Measurements from ENCODE around the gene ZNF689. TPM values are rescaled to one million over a fixed set of nuclear protein-coding genes. Genes with fewer than 3 reads are reported as not detected.

Gene ZNF689
- total RNA-seq, 4 donors from 2014 or later = 7.5 to 12.5 (median 9.9) TPM

- Histone ChIP-seq H3K4me3 (peak within 1 kb of the TSS; percentile 68 to 90 (median 78)), H3K4me1 (peaks cover 0 to 32% (median 2%) of the 10 kb centered on the region in 4 donors), H3K27me3 (no peaks in the 10 kb centered on the region), H3K9me3 (no peaks in the 10 kb centered on the region), H3K27ac (peak within 1 kb of the TSS; percentile 85 to 92 (median 88)), H3K36me3 (peaks cover 0 to 33% (median 0%) of the 10 kb centered on the region in 3 donors)
- DNase-seq = peak; percentile 93 to 98 (median 96)
- TF ChIP-seq CTCF (IDR thresholded peaks at IDR 0.05) = peak in 5 of 6 experiments; percentile 18 to 61 (median 31)
- peak in 1 of 2 donors; percentile 32 for TF ChIP-seq POLR2A (IDR thresholded peaks at IDR 0.05)
Observed at GRCh38 chr16:30585400-30586191, 24.6 kb downstream of the ZNF689 start, which contains the start of gene ZNF785. TSS of gene ZNF785 (minus strand) at chr16:30585697. CDS start at chr16:30585611, 86 bp downstream.

GRCh38 chr16:30585022-30585399 is 25.2 kb downstream of the ZNF689 start:
- H3K9me3 ChIP-seq = no peaks in the 10 kb centered on the region
- H3K27me3 ChIP-seq = no peaks in the 10 kb centered on the region
- peaks cover 0 to 35% (median 0%) of the 10 kb centered on the region in 3 donors for H3K36me3 ChIP-seq
- H3K27ac ChIP-seq = peak overlapping the region; percentile 85 to 92 (median 88)
- DNase-seq = peak in 2 of 3 donors; percentile 29 to 52
- TF ChIP-seq POLR2A (IDR thresholded peaks at IDR 0.05) (no peak), CTCF (IDR thresholded peaks at IDR 0.05) (no peak)
- H3K4me1 ChIP-seq = peaks cover 0 to 31% (median 2%) of the 10 kb centered on the region in 4 donors
- H3K4me3 ChIP-seq = peak overlapping the region; percentile 68 to 90 (median 78)

- Histone ChIP-seq H3K36me3 (peaks cover 0 to 48% (median 3%) of the 10 kb centered on the region in 3 donors), H3K27ac (no peak overlapping the region), H3K4me1 (peaks cover 0 to 31% (median 2%) of the 10 kb centered on the region in 4 donors), H3K27me3 (no peaks in the 10 kb centered on the region), H3K4me3 (no peak overlapping the region), H3K9me3 (no peaks in the 10 kb centered on the region)
- no peak for DNase-seq
- TF ChIP-seq POLR2A (IDR thresholded peaks at IDR 0.05) = no peak
- no peak for TF ChIP-seq CTCF (IDR thresholded peaks at IDR 0.05)
Observed at GRCh38 chr16:30582611-30583340, 27.4 kb downstream of the ZNF689 start.

- H3K36me3 ChIP-seq = peaks cover 0 to 53% (median 3%) of the 10 kb centered on the region in 3 donors
- no peak for DNase-seq
- H3K27me3 ChIP-seq = no peaks in the 10 kb centered on the region
- TF ChIP-seq POLR2A (IDR thresholded peaks at IDR 0.05) (no peak), CTCF (IDR thresholded peaks at IDR 0.05) (no peak)
- H3K4me1 ChIP-seq = peaks cover 0 to 23% (median 2%) of the 10 kb centered on the region in 4 donors
- no peak overlapping the region for H3K4me3 ChIP-seq
- H3K9me3 ChIP-seq = no peaks in the 10 kb centered on the region
- H3K27ac ChIP-seq = no peak overlapping the region
Observed at GRCh38 chr16:30581457-30581856, 28.7 kb downstream of the ZNF689 start.

- DNase-seq = no peak
- TF ChIP-seq CTCF (IDR thresholded peaks at IDR 0.05) (no peak), POLR2A (IDR thresholded peaks at IDR 0.05) (no peak)
- Histone ChIP-seq H3K4me3 (no peak overlapping the region), H3K36me3 (peaks cover 0 to 19% (median 3%) of the 10 kb centered on the region in 3 donors), H3K27ac (no peak overlapping the region), H3K4me1 (peaks cover 4 to 22% (median 7%) of the 10 kb centered on the region in 4 donors), H3K9me3 (no peaks in the 10 kb centered on the region), H3K27me3 (no peaks in the 10 kb centered on the region)
Observed at GRCh38 chr16:30574678-30575077, 35.5 kb downstream of the ZNF689 start.

All from Peyer's patch (tissue), 4 donors.